ENCODE measurements around the gene FRMD4A.
"Not testable (repeated sequence)": the region's sequence is repeated elsewhere in the genome, so short reads cannot be mapped to it uniquely, and the experiment has no call there.

Gene FRMD4A

DNA sequence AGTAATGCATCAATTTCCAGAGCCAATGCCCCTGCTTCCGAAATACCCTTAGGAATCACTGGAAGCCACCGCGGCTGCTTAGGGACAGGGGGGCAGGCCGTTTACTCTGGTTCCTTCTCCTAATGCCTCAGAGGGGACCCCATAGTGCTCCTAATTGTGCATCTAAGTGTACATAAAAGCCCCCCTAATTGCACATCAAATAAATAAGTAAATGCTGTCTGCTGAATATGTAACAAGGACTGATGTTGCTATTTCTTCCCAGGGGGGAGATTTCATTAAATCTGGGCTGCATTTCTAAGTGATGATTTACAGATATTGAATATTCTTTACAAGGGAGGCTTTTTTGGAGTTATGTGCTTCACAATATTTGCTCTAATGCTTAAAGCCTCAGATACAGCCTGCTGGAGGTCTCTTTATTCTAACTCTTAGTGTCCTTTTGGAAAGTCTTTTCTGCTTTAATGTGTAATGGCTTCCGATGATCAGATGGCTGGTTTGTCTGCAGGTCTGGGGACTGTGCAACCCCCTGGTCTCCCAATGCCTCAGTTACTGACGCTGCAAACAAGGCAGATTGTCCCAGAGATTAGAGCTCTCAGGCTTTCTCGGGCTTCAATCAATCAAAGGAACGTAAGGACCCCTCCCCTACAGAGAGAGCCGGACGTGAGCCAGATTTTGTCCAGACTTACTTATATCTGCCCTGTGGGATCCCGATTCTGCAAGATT lies 601.0 kb downstream of the FRMD4A start:
- no peak for DNase-seq

DNA sequence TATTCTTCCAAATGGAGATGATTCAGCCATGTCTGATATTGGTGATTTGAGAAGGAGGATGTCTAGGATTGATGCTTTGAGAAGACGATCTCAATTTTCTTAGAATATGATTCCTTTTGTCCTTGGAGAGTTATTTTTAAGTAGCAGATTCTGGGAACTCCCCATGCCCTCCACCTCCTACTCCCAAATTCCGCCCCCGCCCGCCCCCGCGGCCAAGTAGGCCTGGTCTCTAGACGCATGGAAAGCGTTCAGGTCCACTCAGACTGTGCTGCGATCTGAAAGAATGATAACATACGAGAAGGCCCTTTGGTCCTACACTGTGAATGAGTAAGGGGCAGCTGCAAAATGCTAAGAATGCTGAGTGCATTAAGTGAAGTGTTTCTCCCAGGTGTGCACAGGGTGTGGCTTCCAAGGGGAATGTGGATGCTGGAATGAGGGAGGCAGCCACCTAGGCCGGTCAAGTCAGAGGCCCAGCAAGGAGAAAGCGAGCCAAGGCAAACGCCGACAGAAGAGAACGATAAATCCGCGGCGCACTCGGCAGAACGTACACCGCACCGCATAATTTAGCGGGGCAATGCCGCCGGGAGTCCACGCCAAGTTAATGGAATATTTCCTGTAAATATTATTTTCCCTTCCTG lies 601.7 kb downstream of the FRMD4A start:
- no peak for DNase-seq

DNA sequence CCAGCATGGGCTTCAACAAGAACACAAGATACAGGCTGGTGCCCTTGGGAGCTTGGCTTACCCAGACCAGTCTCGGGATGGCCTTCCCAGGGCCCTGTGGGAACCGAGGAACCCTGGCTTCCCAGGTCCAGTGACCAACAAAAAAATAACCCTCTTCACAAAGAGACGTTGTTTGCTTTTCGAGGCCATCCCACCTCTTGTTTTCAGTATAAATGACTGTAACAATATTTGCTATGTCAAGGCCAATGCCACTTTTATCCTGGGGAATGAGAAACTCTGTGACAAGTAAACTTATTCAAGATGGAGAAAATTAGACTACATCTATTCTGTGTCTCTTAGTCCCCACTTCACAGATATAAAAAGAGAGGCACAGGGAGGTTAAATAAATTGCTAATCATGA lies 605.1 kb downstream of the FRMD4A start:
- no peak for DNase-seq

DNA sequence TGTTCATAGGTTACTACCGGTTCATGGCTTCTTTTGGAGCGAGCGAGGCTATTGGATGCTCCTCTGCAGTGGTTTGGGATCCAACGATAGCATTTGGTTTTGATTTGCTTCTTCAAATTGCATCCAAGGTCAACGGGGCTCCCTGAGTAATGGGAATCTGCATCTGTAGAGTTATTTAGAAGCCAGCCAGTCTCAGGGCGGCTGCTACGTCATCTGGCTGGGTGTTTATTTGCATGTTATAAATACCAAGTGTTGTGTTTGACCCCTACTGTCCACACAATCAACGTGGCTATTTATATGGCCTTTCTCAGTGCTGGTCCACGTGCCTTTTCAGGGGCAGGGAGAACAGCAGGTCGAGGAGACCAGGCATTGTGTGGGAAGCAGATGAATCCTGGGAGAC lies 606.2 kb downstream of the FRMD4A start:
- DNase-seq, result no peak

DNA sequence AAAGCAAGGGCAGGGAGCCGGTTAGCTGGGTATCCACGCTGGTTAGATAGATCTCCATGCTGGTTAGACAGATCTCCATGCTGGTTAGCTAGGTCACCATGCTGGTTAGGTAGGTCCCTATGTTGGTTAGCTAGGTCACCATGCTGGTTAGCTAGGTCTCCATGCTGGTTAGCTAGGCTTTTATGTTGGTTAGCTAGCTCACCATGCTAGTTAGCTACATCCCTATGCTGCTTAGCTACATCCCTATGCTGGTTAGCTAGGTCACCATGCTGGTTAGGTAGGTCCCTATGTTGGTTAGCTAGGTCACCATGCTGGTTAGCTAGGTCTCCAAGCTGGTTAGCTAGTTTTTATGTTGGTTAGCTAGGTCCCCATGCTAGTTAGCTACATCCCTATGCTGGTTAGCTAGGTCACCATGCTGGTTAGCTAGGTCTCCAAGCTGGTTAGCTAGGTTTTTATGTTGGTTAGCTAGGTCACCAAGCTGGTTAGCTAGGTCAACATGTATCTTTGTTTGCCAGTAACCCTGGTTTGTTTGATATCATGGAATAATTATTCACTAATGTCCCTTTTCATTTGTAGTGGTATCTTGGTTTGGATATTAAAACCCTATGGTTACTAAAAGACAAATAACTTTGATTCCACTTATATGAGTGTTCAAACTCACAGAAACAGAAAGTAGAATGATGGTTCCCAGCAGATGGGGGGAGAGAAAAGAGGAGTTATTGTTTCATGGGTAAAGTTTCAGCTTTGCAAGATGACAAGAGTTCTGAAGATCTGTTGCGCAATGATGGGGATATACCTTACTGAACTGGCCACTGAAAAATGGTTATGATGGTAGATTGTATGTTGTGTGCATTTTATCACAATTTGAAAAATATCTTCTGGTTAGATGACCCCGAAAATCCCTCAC lies 607.7 kb downstream of the FRMD4A start:
- no peak for DNase-seq

DNA sequence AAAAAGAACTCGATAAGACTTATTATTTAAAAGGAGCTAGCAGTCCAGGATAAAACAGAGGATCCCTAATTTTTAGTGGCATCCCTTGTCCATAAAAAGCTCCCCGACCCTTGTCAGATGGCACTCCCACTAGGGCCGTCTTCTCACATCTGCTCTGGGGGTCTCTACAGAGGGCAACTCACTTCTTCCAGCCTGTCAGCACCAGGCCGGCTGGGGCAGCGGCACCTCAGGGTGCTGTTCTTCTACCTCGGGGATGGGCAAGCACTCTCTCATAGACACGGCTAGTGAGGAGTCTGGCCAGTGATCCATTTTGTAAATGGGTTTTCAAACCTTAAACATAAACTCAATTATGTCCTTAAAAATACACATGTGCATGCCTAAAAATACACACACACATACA lies 609.2 kb downstream of the FRMD4A start:
- no peak for DNase-seq

DNA sequence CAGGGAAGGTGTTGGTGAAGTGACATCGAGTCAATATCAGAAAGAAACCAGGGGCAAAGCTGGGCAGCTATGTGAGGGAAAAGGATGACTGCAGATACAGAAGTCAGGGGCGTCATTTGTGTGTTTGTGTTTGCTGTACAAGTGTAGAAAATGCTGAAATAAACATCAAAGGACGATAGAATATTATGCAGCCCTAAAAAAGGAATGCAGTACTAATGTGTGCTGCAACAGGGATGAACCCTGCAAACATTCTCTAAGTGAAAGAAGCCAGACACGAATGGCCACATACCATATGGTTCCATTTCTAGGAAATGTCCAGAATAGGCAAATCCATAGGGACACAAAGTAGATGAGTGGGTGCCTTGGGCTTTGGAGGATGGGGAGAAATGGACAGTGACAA lies 610.0 kb downstream of the FRMD4A start:
- no peak for DNase-seq

DNA sequence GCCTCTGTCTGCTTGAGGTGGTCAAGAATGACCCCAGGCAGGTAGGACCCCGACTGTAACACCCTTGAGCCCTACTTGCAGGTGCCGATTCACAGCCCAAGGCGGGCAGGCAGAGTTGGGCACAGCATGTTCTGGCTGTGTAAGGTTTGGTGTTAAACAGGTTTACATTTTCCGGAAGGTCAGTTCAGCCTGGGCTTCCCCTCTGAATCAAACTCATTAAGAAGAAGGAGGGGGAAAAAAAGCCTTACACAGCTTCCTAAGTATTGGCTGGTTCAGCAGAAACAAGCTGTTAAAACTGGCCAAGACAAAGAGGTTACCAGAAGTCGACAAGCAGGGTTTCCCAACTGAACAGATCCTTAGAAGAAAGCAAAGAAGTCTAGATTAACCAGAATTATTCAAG lies 611.3 kb downstream of the FRMD4A start:
- DNase-seq, result no peak

DNA sequence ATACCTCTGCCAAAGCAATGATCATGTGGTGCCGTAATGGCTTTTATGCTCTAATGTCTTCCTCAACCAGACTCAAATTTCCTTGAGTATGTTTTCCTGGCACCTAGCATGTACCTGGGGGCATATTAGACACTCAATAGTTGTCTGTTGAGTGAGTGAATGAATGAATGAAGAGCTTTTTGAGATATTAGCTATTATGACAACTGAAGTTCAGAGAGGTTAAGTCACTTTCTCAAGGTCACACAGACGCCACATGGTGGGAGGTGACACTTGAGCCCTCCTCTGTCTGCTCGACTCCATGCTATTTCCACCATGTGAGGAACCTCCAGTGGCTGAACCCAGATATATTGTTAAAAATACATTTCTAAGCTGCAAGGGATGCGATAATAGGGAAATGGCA lies 611.9 kb downstream of the FRMD4A start:
- DNase-seq, result no peak

DNA sequence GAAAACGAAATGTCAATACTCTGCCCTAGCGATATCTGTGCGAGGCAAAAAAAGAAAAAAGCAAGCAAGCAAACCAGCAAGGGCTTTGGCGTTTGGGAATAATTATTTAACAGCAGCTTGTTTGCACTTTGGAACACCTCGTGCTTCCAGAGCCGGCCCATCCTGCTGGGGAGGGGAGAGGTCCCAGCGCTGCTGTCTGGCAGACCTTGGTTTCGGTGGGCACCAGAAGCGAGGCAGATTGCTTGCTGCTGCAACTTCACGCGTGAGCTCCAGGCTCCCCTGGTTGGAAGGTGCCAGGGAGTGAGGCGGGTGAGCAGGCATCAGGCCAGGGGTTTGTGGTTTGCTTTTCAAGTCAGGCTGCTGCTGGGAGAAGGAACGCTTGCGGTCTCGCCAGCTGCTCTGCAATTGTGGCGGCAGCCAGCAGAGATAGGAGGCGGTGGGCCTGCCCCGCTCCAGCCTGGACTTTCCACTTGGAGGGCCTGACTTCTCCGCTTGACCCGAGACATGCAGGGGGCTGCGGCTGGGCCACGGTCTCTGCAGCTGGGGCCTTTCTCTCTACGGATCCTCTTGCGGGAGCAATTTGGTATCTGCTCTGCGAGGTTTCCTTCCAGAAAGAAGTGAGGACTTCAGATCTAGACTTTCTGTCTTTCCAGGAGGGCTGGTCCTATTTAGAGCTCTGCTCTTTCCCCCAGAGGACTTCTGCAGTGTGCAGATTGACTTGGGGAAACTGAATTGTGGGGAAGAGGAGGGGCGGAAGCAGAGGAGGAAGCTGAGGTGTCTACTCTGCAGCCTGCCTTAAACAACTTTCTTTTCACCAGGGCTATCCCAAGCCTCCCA lies 612.6 kb downstream of the FRMD4A start:
- DNase-seq, result no peak

DNA sequence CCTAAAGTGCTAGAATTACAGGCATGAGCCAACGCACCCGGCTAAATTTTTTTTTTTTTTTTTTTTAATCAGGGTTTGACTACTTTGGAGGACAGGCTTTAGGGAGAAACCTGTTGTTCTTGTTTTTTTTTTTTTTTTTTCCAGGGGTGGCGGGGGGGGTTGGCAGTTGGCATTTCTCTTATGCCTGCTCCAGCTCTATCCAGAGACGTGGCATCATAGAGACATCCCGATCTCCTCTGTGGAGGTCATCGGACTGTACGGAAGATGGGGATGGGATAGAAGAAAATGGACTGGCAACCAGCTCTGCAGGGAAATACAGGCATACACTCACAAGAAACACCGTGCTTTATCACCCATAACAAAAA lies 613.2 kb downstream of the FRMD4A start:
- DNase-seq, result no peak

DNA sequence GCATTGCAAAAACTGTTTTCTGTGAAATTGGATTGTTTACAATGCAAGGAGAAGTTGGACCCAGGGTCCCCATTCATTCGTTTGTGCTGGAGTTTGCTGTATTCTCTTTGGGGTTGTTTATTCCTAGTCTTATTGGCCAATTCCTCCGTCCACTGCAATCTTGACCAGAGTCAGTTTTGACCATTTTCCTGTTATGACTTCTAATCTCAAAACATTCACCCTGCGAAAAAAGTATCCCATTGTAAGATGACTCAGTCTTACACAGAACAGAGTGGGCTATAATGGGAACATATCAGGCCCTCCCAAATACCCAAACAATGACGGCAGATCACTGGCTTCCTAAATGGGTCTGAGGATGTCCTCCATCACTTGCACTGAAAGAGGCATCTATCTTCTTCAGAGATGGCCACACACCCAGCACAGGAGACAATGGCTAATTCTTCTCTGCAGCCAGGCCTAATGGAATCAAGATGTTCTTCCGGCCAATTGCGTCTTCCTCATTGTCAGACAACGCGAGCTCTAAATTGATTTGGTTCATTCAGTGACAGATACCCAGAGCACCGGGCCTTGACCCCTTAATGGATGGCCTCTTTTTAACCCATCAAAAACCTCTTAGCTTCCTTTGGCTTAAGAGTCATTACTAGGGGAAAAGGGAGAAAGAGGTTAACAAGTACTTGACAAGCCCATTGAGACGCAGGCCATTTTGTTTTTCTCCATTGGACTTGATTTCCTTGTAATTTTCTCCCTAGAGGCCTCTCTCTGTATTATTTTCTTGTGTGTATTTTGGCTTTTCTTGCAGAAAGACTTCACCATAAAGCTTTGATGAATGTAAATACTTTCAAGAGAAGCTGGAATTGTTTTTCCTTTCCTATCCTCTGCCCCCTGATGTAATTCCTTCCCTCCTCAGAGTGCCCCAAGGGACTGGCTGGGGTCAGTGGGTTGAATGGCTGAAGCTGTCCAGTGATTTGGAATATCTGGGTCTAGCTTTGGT lies 614.3 kb downstream of the FRMD4A start:
- DNase-seq, result no peak

DNA sequence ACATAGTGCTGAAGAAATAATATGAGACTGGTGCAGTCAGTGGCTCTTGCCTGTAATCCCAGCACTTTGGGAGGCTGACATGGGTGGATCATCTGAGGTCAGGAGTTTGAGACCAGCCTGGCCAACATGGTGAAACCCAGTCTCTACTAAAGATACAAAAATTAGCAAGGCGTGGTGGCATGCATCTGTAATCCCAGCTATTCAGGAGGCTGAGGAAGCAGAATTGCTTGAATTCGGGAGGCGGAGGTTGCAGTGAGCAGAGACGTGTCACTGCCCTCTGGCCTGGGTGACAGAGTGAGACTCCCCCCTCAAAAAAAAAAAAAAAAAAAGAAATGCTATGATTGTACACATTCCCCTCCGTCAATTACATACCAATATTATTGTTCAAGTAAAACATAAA lies 615.1 kb downstream of the FRMD4A start:
- DNase-seq, result not testable (repeated sequence)

DNA sequence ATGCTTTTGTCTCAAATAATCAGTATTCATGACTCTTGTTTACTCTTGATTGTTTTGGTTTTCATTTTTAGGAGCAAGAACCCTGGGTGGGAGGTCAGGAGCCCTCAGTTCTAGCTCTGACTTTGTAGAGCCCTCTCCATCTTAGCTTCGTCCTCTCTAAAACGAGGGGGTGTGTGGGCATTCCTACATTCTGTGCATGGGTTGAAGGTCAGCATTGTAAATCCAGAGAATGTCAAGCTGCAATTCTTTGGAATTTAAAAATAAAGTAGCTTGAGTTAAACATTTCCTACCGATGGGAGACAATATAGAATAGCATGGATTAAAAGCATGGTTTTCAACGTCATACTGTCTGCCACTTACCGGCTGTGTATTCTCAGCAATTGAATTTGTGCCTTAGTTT lies 615.6 kb downstream of the FRMD4A start:
- no peak for DNase-seq

DNA sequence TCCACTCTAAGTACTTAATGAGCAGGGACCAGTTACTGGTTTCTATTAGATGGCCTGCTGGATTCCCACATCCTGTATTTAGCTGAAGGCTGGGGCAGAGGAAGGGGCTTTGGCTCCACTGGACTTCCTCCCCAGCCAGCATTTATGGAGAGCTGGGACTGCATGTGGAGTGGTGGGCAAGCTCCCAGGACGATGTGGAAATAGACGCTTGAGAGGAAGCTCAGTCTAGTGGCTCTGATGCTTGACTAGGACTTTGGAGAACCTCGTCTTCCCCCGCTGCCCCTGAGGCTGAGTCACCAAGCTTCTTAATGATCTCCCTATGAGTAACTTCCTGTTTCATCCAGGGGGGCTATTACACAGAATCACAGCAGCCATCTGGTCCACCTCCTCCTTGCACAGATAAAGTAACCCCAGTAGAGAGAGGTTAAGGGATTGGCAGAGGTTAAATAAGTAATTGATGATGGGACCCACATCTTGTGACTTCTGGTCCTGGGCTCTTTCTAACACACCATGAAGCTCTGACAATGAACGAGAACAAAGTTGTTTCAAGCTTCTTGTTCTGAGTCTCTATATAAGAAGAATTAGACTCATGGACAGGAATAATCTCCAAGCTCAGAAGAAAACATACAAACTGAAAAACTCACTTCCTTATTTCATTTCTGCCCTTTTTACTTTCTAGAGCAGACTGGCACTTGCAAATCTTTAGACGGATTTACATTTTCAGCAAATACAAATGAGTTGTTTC lies 617.7 kb downstream of the FRMD4A start:
- no peak for DNase-seq

DNA sequence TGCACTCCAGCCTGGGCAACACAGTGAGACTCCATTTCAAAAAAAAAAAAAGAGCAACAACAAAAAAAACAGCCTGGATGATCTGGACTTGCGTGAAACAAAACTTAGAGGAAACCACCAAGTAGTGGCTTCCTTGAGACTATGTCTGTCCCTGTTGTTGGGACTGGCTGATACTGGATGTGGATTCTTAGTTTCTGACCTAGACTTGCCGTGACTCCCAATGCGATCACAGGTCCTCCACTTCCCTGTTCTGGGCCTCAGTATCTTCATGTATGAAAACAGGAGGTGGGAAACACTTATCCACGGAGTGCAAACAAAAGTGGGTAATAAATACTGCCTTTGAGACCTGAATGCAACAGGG lies 618.3 kb downstream of the FRMD4A start:
- no peak for DNase-seq

DNA sequence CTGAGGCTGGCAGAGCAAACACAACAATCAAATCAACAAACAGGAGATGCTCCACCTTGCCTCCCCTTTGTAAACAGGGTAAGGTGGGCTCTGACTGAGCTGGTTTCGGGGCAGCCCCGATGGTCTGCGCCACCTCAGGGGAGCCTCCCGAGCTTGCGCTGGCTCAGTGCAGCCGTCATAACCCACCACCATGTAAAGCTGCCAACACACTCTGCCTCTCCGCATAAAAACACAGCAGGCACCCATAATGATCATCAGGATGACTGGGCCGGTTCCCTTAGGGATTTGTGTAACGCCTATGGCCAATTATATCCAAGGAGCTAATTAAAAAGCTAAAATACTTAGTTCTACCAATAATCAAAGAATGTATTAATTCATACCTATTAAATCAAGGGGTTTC lies 619.4 kb downstream of the FRMD4A start:
- DNase-seq, result no peak

DNA sequence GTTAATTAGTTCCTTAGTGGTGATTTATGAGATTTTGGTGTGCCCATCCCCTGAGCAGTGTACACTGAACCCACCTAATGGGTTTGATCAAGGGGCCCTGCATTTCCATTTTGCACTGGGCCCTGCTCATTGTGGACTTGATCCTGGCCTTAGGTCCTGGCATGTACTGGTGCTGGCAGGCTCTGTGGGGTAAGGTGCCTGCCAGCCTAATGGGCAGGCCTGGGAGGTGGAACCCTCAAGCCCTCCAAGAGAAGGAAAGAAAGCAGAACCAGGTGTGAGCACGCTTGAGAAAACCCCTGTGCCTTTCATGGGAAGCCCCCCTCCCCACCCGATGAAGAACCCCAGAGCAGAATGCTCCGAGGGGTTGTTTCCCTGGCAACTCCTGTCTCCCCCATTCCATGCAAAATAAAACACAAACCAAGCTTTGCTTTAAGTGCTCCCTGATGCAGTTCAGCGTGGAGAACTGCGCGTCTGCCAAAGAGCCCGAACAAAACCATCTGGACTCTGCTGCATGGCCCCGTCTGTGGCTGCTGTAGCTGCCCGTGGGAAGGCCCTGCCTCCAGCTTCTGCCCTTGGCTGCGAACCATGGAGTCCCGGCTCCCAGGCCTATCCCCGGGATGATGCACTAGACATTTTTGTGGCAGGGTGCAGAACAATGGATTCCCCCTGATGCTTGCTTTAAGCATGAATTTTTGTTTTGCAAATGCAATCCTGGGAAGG lies 620.6 kb downstream of the FRMD4A start:
- DNase-seq, result no peak

DNA sequence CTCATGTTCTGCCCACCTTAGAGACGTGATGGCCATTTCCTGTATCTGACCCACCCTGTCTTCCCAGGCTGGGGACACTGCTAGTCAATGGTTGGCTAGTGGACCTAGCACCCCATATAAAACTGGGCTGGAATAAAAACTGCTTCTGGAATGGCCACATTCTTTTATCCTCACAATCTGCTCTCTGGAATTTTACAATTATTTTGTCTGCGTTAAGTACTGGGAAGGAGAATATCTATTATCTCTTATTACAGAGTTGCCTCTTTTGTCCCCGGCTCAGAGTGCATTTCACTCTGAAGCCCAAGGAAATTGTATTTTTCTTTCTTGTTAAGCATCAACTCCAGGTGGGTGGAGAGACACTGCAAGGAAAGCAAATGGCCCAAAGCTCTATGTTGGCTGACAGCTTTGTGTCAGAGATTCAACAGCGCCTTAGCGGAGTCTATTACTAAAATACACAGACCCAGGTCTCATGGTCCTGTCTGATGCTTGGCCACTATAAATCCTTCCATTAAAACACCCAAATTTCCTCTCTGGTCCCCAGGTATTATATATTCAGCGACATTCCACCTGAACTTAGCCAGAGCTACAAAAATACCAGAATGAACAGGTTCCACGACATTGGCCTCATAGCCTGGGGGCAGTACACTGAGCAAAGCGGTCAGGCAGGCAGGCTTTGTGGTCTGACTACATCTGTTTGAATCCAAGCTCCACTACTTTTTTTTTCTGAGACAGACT lies 622.3 kb downstream of the FRMD4A start:
- no peak for DNase-seq
